Vagina (tissue), 2 donors: Measurements from ENCODE around the gene CNGB1.

ENCODE experiments used
- POLR2AphosphoS5 ChIP-seq, 2 donors: sonication (generic); formaldehyde crosslinking; IDR thresholded peaks; one replicate each; pipeline ENCODE4 v1.9.0; 2017; ENCODE audit warnings: antibody characterized with exemption in 2 of 2, mild to moderate bottlenecking in 2 of 2, low read depth in 1 of 2; ENCODE audit not compliant: insufficient read depth in 1 of 2
- TF ChIP-seq, protein P1 (sequence below), 3 experiments: fragments of 450-650 bp in 2 of 3; fragments of 200-600 bp in 1 of 3; sonication (generic) in 1 of 3; IDR thresholded peaks; one replicate each; pipeline ENCODE4 v1.5.1; 2017 to 2019; ENCODE audit warnings: antibody characterized with exemption in 3 of 3, mild to moderate bottlenecking in 2 of 3, moderate library complexity in 2 of 3

DNA sequence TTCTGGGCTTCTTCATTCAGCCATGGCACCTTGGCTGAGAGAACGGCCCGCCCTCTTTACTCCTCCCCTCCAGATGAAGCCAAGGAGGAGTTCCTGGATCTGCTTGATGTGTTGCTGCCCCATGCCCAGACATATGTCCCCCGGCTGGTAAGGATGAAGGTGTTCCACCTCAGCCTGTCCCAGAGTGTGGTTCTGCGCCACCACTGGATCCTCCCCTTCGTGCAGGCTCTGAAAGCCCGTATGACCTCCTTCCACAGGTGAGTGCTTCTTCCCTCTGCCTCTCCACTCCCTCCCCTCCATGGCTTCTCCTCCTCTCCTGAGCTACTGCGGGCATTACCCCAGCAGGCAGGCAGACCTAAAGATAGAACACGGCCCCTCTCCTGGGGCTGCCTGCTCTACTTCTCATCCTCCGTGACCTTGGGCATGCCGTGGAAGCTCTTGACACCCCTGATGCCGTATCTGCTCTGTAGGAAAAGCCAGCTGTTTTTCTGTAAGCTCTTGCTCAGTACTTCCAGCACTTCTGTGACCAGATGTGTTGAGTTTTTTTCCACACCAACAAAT, 39.0 kb upstream of the CNGB1 start:
- TF ChIP-seq, protein P1, sequence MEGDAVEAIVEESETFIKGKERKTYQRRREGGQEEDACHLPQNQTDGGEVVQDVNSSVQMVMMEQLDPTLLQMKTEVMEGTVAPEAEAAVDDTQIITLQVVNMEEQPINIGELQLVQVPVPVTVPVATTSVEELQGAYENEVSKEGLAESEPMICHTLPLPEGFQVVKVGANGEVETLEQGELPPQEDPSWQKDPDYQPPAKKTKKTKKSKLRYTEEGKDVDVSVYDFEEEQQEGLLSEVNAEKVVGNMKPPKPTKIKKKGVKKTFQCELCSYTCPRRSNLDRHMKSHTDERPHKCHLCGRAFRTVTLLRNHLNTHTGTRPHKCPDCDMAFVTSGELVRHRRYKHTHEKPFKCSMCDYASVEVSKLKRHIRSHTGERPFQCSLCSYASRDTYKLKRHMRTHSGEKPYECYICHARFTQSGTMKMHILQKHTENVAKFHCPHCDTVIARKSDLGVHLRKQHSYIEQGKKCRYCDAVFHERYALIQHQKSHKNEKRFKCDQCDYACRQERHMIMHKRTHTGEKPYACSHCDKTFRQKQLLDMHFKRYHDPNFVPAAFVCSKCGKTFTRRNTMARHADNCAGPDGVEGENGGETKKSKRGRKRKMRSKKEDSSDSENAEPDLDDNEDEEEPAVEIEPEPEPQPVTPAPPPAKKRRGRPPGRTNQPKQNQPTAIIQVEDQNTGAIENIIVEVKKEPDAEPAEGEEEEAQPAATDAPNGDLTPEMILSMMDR (IDR thresholded peaks at IDR 0.05), result no peak
- TF ChIP-seq POLR2AphosphoS5 (IDR thresholded peaks at IDR 0.05; ENCODE audit: insufficient read depth in 1 of 2, low read depth in 1 of 2), result no peak
